Sigmoid colon (tissue), 7 donors: ENCODE measurements around the gene CARD14. TPM values are rescaled to one million over a fixed set of nuclear protein-coding genes. Genes with fewer than 3 reads are reported as not detected.

Experiments used
- DNase-seq: peaks from one replicate; pipeline ENCODE4 v3.0.0-alpha.2; 2019
- H3K27ac ChIP-seq, 4 donors: fragments of 200-600 bp; sonication (generic); one replicate each; pipeline ENCODE4 v1.5.1; 2016 to 2019; ENCODE audit warnings: mild to moderate bottlenecking in 1 of 4
- H3K27me3 ChIP-seq, 3 donors: fragments of 200-600 bp; sonication (generic); one replicate each; pipeline ENCODE4 v1.5.1; 2019; ENCODE audit warnings: mild to moderate bottlenecking in 1 of 3
- H3K36me3 ChIP-seq, 4 donors: fragments of 200-600 bp; sonication (generic); one replicate each; pipeline ENCODE4 v1.5.1; 2016 to 2019
- H3K4me1 ChIP-seq, 4 donors: fragments of 200-600 bp; sonication (generic); one replicate each; pipeline ENCODE4 v1.5.1; 2017 to 2019
- H3K4me3 ChIP-seq, 4 donors: fragments of 200-600 bp; sonication (generic); one replicate each; pipeline ENCODE4 v1.5.1; 2017 to 2019; ENCODE audit warnings: mild to moderate bottlenecking in 2 of 4, moderate library complexity in 1 of 4
- H3K9me3 ChIP-seq, 4 donors: fragments of 200-600 bp in 3 of 4; sonication (generic) in 3 of 4; one replicate each; pipeline versions ENCODE4 v1.5.1 to v1.6.1; 2013 to 2019
- EP300 ChIP-seq, 4 donors: sonication (generic); formaldehyde crosslinking; IDR thresholded peaks; one replicate each; pipeline ENCODE4 v1.6.1; 2017; ENCODE audit warnings: antibody characterized with exemption in 4 of 4
- POLR2A ChIP-seq, 2 donors: fragments of 450-650 bp; IDR thresholded peaks; one replicate each; pipeline ENCODE4 v1.6.1; 2016; ENCODE audit warnings: antibody characterized with exemption in 2 of 2, mild to moderate bottlenecking in 2 of 2, moderate library complexity in 2 of 2
- POLR2AphosphoS5 ChIP-seq, 4 donors: sonication (generic); formaldehyde crosslinking; IDR thresholded peaks; one replicate each; pipeline ENCODE4 v1.6.1; 2017; ENCODE audit warnings: antibody characterized with exemption in 4 of 4
- WGBS, 2 donors: extraction: QIAGEN DNeasy Blood & Tissue Kit; methylation state at CpG; one replicate each; pipeline ENCODE4 v1.1.7; 2013; 5-methylcytosine and 5-hydroxymethylcytosine counted together
- intact Hi-C: fragments of 100-400 bp; cut with DNase I; formaldehyde crosslinking; loops from one replicate; pipeline ENCODE4 v1.15.1; 2023
- polyA plus RNA-seq, 3 donors: library from polyadenylated mRNA; stranded (reverse); fragments of 200-250 nt; gene quantifications; one replicate each; pipeline ENCODE4 v1.2.3, GENCODE V29; 2013
- total RNA-seq, 4 donors: library from RNA; depleted of rRNA; stranded (reverse); fragments of >200 nt; gene quantifications; one replicate each; pipeline ENCODE4 v1.1.0, GENCODE V29; 2016
- TF ChIP-seq, protein P1 (sequence below), 4 experiments: fragments of 450-650 bp in 3 of 4; fragments of 200-600 bp in 1 of 4; IDR thresholded peaks; one replicate each; pipeline ENCODE4 v1.5.1; 2016 to 2019; ENCODE audit warnings: antibody characterized with exemption in 4 of 4, mild to moderate bottlenecking in 3 of 4, moderate library complexity in 2 of 4
- donor health status: healthy with polysubstance abuse.
- donor health status: Bipolar disorder and iron deficiency.
- donor health status: healthy.

The CARD14 gene
- total and polyA plus RNA-seq, 7 donors, result 0.23 to 1.8 (median 1.5) TPM; not detected in 4

DNA sequence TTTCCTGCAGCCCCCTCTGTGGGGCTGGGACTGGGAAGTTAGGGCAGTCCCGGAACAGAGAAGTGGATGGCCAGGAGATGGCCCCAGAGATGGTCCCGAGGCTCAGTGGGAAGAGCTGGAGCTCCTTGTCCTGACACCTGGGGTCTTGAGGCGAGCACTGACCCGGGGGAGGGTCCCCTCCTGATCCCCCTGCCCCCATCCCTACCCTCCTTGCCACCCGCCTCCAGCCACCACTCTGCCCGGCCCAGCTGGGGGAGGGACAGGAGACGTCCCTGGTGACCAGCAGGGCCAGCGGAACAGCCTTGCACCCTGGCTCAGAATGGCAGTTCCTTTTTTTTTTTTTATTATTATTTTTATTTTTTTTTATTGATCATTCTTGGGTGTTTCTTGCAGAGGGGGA lies 76.9 kb downstream of the CARD14 start:
- intact Hi-C loops, result no loop called here
- TF ChIP-seq, protein P1, sequence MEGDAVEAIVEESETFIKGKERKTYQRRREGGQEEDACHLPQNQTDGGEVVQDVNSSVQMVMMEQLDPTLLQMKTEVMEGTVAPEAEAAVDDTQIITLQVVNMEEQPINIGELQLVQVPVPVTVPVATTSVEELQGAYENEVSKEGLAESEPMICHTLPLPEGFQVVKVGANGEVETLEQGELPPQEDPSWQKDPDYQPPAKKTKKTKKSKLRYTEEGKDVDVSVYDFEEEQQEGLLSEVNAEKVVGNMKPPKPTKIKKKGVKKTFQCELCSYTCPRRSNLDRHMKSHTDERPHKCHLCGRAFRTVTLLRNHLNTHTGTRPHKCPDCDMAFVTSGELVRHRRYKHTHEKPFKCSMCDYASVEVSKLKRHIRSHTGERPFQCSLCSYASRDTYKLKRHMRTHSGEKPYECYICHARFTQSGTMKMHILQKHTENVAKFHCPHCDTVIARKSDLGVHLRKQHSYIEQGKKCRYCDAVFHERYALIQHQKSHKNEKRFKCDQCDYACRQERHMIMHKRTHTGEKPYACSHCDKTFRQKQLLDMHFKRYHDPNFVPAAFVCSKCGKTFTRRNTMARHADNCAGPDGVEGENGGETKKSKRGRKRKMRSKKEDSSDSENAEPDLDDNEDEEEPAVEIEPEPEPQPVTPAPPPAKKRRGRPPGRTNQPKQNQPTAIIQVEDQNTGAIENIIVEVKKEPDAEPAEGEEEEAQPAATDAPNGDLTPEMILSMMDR (IDR thresholded peaks at IDR 0.05), result no peak
- TF ChIP-seq POLR2AphosphoS5 (IDR thresholded peaks at IDR 0.05), result no peak
- no peak for TF ChIP-seq EP300 (IDR thresholded peaks at IDR 0.05)
- no peak for TF ChIP-seq POLR2A (IDR thresholded peaks at IDR 0.05)
- Histone ChIP-seq H3K27ac (no peak overlapping the region), H3K9me3 (no peaks in the 10 kb centered on the region), H3K27me3 (no peaks in the 10 kb centered on the region), H3K36me3 (peaks cover 17 to 80% (median 25%) of the 10 kb centered on the region in 4 donors), H3K4me3 (no peak overlapping the region), H3K4me1 (no peaks in the 10 kb centered on the region)
- WGBS, 2 donors, result 94 to 96% methylated on average over 8 of the region's 8 CpGs
- DNase-seq, result no peak

DNA sequence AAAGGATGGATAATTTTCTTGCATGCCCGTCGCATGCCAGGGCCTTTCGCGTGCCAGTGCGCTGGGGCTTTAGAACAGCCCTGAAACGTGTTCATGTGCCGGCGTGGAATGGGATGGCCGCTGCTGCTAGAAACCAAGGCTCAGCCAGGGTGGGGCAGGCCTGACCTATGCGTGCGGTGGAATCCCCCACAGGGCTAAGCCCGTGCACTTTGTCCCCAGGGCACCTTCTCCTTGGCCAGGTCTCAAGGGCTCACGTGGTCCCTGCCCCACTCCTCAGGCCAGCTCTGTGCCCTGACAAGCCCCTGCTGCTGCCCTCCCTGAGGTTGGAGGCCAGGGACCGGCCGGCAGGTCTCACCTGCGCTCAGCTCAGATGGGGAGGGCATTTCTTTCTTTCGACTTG lies 77.7 kb downstream of the CARD14 start:
- H3K4me3 ChIP-seq, result no peak overlapping the region
- H3K27me3 ChIP-seq, result no peaks in the 10 kb centered on the region
- no peaks in the 10 kb centered on the region for H3K9me3 ChIP-seq
- H3K27ac ChIP-seq, result no peak overlapping the region
- 96% methylated on average over 17 of the region's 17 CpGs for WGBS, 2 donors
- H3K4me1 ChIP-seq, result no peaks in the 10 kb centered on the region
- peaks cover 10 to 78% (median 18%) of the 10 kb centered on the region in 4 donors for H3K36me3 ChIP-seq
- intact Hi-C loops, result no loop called here
- TF ChIP-seq EP300 (IDR thresholded peaks at IDR 0.05) (no peak), POLR2A (IDR thresholded peaks at IDR 0.05) (no peak), POLR2AphosphoS5 (IDR thresholded peaks at IDR 0.05) (no peak)
- TF ChIP-seq, protein P1 (IDR thresholded peaks at IDR 0.05), result no peak
- DNase-seq, result no peak

DNA sequence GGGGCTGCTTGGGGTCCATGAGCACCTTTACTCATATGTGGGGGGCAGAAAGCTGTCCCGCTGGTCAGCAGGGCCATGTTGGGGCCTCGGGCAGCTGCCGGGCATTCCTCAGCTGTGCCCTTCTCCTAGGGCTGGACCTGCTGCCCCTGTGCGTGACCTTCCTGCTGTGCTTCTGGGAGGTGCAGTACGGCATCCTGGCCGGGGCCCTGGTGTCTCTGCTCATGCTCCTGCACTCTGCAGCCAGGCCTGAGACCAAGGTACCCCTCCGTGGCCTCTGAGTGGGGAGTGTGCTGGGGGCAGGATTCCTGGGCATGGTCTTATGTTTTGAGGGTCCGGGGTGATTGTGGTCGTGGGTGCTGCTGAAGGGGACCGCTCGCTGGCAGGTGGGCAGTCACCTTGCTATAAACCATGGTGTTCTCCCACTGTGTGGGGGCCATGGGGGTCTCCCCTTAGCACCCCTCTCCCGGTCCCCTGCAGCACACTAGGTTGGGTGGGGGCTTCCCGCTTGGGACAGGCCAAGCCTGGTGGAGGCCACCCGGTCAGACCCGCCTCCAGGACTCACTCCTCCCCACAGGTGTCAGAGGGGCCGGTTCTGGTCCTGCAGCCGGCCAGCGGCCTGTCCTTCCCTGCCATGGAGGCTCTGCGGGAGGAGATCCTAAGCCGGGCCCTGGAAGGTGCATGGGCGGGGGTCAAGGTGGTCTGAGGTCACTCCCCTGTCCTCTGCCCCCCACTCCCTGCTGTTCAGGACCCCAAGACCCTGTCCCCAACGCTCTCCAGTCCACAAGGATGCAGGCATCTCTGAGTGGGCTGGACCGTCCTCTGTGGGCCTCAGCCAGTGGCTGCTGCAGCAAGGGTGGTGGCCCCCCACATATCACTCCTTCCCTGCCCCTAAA lies 78.4 kb downstream of the CARD14 start:
- Histone ChIP-seq H3K4me3 (no peak overlapping the region), H3K9me3 (no peaks in the 10 kb centered on the region), H3K27me3 (no peaks in the 10 kb centered on the region), H3K4me1 (no peaks in the 10 kb centered on the region), H3K36me3 (peaks cover 7 to 77% (median 18%) of the 10 kb centered on the region in 4 donors), H3K27ac (no peak overlapping the region)
- 95% methylated on average over 23 of the region's 23 CpGs for WGBS, 2 donors
- intact Hi-C loops, result no loop called here
- no peak for DNase-seq
- TF ChIP-seq, protein P1 (IDR thresholded peaks at IDR 0.05), result no peak
- TF ChIP-seq EP300 (IDR thresholded peaks at IDR 0.05), result no peak
- no peak for TF ChIP-seq POLR2A (IDR thresholded peaks at IDR 0.05)
- no peak for TF ChIP-seq POLR2AphosphoS5 (IDR thresholded peaks at IDR 0.05)

DNA sequence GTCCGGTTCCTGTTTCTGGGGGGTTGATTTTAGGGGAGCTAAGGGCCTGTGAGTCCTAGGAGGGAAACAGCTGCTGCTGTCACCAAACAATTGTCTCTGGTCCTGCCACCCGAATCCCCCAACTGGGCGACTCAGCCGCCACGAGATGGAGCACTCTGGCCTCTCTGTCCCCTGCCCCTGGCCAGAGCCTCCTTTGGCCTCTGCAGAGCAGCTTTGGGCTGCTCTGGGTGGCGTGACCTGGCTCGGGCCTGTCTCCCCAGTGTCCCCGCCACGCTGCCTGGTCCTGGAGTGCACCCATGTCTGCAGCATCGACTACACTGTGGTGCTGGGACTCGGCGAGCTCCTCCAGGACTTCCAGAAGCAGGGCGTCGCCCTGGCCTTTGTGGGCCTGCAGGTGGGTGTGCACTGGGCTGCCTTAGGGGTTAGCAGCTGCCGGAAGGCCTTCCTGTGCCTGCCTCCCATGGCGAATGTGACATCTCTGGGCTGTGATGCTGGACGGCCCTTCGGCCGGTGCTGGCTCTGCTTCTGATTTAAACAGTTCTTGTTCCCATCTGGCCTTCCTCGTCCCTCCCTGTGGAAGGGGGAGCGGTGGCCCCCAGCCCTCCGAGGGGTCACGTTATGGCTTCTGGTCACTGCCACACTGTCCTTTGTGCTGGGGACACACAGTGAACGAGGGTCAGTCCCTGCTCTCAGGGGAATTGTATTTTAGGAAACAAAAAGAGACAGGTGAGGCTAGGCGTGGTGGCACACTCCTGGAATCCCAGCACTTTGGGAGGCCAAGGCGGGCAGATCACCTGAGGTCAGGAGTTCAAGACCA lies 79.3 kb downstream of the CARD14 start:
- Histone ChIP-seq H3K36me3 (peaks cover 7 to 74% (median 16%) of the 10 kb centered on the region in 4 donors), H3K27me3 (no peaks in the 10 kb centered on the region), H3K4me3 (no peak overlapping the region), H3K9me3 (no peaks in the 10 kb centered on the region), H3K27ac (no peak overlapping the region), H3K4me1 (no peaks in the 10 kb centered on the region)
- intact Hi-C loops, result no loop called here
- no peak for TF ChIP-seq EP300 (IDR thresholded peaks at IDR 0.05)
- no peak for TF ChIP-seq POLR2A (IDR thresholded peaks at IDR 0.05)
- TF ChIP-seq, protein P1 (IDR thresholded peaks at IDR 0.05), result no peak
- TF ChIP-seq POLR2AphosphoS5 (IDR thresholded peaks at IDR 0.05), result no peak
- WGBS, 2 donors, result 91 to 93% methylated on average over 26 of the region's 26 CpGs
- no peak for DNase-seq
